GM23248 (cell line): ENCODE data around the gene TPRG1L. TPM values are rescaled to one million over a fixed set of nuclear protein-coding genes. Genes with fewer than 3 reads are reported as not detected.

Experiments
- DNase-seq: peaks from one replicate; pipeline ENCODE4 v3.0.0-alpha.2; 2015
- H2AFZ ChIP-seq: fragments of 200-600 bp; sonication (generic); 2 replicates; pipeline ENCODE4 v1.6.1; 2016; ENCODE audit warnings: antibody characterized with exemption
- H3F3A ChIP-seq: fragments of 200-600 bp; sonication (generic); 2 replicates; pipeline ENCODE4 v1.6.1; 2016; ENCODE audit warnings: mild to moderate bottlenecking, antibody characterized with exemption, mixed run types; ENCODE audit not compliant: insufficient read depth
- H3K27ac ChIP-seq: fragments of 200-600 bp; sonication (generic); 2 replicates; pipeline ENCODE4 v1.5.1; 2016; ENCODE audit warnings: mild to moderate bottlenecking
- H3K27me3 ChIP-seq: fragments of 200-600 bp; sonication (generic); replicated peaks from 2 replicates; pipeline ENCODE4 v1.6.1; 2016; ENCODE audit warnings: mild to moderate bottlenecking; ENCODE audit not compliant: insufficient read depth
- H3K36me3 ChIP-seq: fragments of 200-600 bp; sonication (generic); 2 replicates; pipeline ENCODE4 v1.6.1; 2016; ENCODE audit warnings: low read depth, mild to moderate bottlenecking
- H3K4me1 ChIP-seq: fragments of 200-600 bp; sonication (generic); 2 replicates; pipeline ENCODE4 v1.6.1; 2016; ENCODE audit warnings: mild to moderate bottlenecking; ENCODE audit not compliant: insufficient read depth
- H3K4me2 ChIP-seq: fragments of 200-600 bp; sonication (generic); one replicate; pipeline ENCODE4 v1.6.1; 2016; ENCODE audit warnings: mild to moderate bottlenecking; ENCODE audit not compliant: unreplicated experiment
- H3K4me3 ChIP-seq: fragments of 200-600 bp; sonication (generic); 2 replicates; pipeline ENCODE4 v1.5.1; 2016; ENCODE audit warnings: mild to moderate bottlenecking
- H3K79me2 ChIP-seq: fragments of 200-600 bp; sonication (generic); 2 replicates; pipeline ENCODE4 v1.6.1; 2016; ENCODE audit warnings: mild to moderate bottlenecking; ENCODE audit not compliant: insufficient read depth
- H3K9ac ChIP-seq: fragments of 200-600 bp; sonication (generic); 2 replicates; pipeline ENCODE4 v1.6.1; 2016; ENCODE audit warnings: mild to moderate bottlenecking
- H3K9me2 ChIP-seq: fragments of 200-600 bp; sonication (generic); 2 replicates; pipeline ENCODE4 v1.6.1; 2016; ENCODE audit warnings: mixed run types, mild to moderate bottlenecking, moderate library complexity; ENCODE audit not compliant: insufficient read depth
- H3K9me3 ChIP-seq: fragments of 200-600 bp; sonication (generic); one replicate; pipeline ENCODE4 v1.6.1; 2017; ENCODE audit warnings: low read depth
- H4K20me1 ChIP-seq: fragments of 200-600 bp; sonication (generic); 2 replicates; pipeline ENCODE4 v1.6.0; 2016; ENCODE audit not compliant: insufficient read depth
- EZH2 ChIP-seq: fragments of 200-600 bp; sonication (generic); IDR thresholded peaks from 2 replicates; pipeline ENCODE4 v1.6.1; 2018; ENCODE audit warnings: antibody characterized with exemption, mild to moderate bottlenecking; ENCODE audit not compliant: insufficient read depth, poor library complexity, severe bottlenecking
- EZH2phosphoT487 ChIP-seq: fragments of 200-600 bp; sonication (generic); IDR thresholded peaks from 2 replicates; pipeline ENCODE4 v1.6.1; 2018; ENCODE audit warnings: antibody characterized with exemption, moderate library complexity, mild to moderate bottlenecking, low read depth; ENCODE audit not compliant: insufficient read depth
- whole genome bisulfite sequencing, 2 experiments: methylation state at CpG; one replicate each; pipeline ENCODE4 v1.1.6; 2015 to 2017; ENCODE audit warnings: low lambda C conversion rate in 2 of 2, low coverage in 1 of 2; ENCODE audit errors: missing lambda C conversion rate in 2 of 2; 5-methylcytosine and 5-hydroxymethylcytosine counted together
- in situ Hi-C: fragments of 300-500 bp; cut with MboI; formaldehyde crosslinking; loops from 2 replicates; pipeline ENCODE4 v1.15.0; 2020
- polyA plus RNA-seq: library from polyadenylated mRNA; unstranded; fragments of >200 nt; fragmentation: Nextera tagmentation; extraction: Ambion mirVana; gene quantifications from 2 replicates; pipeline ENCODE4 v1.2.1, GENCODE V29; 2016
- total RNA-seq: library from RNA; depleted of rRNA; stranded (reverse); fragments of >200 nt; shearing (Covaris generic); gene quantifications from 2 replicates; pipeline ENCODE4 v1.2.3, GENCODE V29; 2014

TPRG1L gene
- total and polyA plus RNA-seq, 2 experiments from 2014 or later = 30.7 to 30.9 TPM

DNA sequence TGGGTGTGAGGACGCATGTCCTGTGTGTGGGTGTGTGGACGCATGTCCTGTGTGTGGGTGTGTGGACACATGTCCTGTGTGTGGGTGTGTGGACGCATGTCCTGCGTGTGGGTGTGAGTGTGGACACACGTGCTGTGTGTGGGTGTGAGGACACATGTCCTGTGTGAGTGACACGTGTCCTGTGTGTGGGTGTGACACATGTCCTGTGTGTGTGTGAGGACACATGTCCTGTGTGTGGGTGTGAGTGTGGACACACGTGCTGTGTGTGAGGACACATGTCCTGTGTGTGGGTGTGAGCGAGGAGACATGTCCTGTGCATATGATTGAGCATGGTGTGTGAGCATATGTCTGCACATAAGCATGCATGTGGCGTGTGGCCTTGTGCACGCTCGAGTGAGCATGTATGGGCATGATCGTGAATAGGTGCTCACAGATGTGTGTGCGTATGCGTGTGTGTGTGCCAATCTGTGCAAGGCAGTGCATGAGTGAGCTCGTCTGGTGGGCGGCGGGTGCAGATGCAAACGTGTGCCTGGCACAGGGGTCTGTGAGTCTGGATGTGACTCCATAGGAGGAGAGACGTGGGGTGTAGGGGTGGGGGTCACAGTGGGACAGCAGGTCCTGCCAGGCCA lies 38.8 kb upstream of the TPRG1L start:
- Histone ChIP-seq H3K27me3 (no peaks in the 10 kb centered on the region; the same call in 1 of the 2 replicates), H3K4me3 (no peak overlapping the region), H3K36me3 (no peaks in the 10 kb centered on the region), H3K9ac (no peak overlapping the region), H3F3A (no peaks in the 10 kb centered on the region), H3K9me3 (no peaks in the 10 kb centered on the region), H3K27ac (no peak overlapping the region), H3K79me2 (no peaks in the 10 kb centered on the region), H2AFZ (no peak overlapping the region), H3K4me2 (no peak overlapping the region), H3K9me2 (no peaks in the 10 kb centered on the region), H4K20me1 (no peaks in the 10 kb centered on the region), H3K4me1 (no peaks in the 10 kb centered on the region)
- 69 to 73% methylated on average over 19 of the region's 19 CpGs for WGBS, 2 experiments
- TF ChIP-seq EZH2 = no peak
- no peak for TF ChIP-seq EZH2phosphoT487
- in situ Hi-C loops = no loop called here
- no peak for DNase-seq

DNA sequence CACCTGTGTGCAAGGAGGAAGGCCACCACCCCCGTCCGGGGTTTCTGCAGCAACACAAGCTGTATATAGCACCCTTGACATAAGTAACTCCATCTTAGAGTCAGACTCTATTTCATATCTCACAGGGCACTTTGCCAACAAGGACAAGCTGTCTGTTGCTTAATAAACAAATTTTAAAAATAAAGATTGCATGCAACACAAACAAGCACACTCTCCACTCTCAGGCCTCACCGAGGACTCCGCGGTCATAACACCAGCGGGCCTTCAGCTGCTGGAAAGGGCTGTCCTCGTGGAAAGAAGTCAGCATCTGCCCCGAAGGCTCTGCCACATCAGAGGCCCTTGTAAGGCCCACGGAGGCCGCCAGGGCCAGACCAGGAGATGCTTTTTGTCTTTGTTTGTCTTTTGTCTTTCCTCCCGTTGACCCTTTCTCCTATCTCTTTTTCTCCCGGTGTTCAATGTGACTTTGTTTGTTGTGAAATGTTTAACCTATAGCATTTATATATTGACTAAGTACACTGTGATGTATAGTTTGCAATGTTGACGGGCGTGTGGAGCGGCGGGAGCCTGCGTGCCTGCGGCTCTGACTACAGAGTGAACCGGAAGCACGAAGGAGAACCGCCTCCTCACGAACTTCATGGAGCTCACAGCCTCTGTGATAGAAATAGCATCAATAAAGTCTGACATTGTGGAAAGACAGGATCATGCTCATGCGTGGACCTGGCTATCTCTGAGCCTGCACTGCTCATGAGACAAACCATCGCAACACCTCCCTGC lies 37.6 kb upstream of the TPRG1L start:
- no peak for DNase-seq
- Histone ChIP-seq H3K79me2 (no peaks in the 10 kb centered on the region), H3K4me3 (no peak overlapping the region), H3K4me2 (no peak overlapping the region), H3K9me3 (no peaks in the 10 kb centered on the region), H3K27me3 (no peaks in the 10 kb centered on the region; the same call in 1 of the 2 replicates), H2AFZ (no peak overlapping the region), H3F3A (no peaks in the 10 kb centered on the region), H4K20me1 (no peaks in the 10 kb centered on the region), H3K9me2 (no peaks in the 10 kb centered on the region), H3K4me1 (no peaks in the 10 kb centered on the region), H3K9ac (no peak overlapping the region), H3K36me3 (no peaks in the 10 kb centered on the region), H3K27ac (no peak overlapping the region)
- TF ChIP-seq EZH2 (no peak), EZH2phosphoT487 (no peak)
- WGBS, 2 experiments = 83% methylated on average over 24 of the region's 24 CpGs
- in situ Hi-C loops = no loop called here

- Histone ChIP-seq H3K36me3 (no peaks in the 10 kb centered on the region), H2AFZ (no peak overlapping the region), H3K4me1 (no peaks in the 10 kb centered on the region), H3K79me2 (no peaks in the 10 kb centered on the region), H4K20me1 (no peaks in the 10 kb centered on the region), H3K27ac (no peak overlapping the region), H3K27me3 (no peaks in the 10 kb centered on the region; the same call in 1 of the 2 replicates), H3K9ac (no peak overlapping the region), H3K9me2 (no peaks in the 10 kb centered on the region), H3K4me2 (no peak overlapping the region), H3K9me3 (no peaks in the 10 kb centered on the region), H3F3A (no peaks in the 10 kb centered on the region), H3K4me3 (no peak overlapping the region)
- no peak for TF ChIP-seq EZH2
- no peak for TF ChIP-seq EZH2phosphoT487
- DNase-seq = no peak
- 84 to 100% methylated on average over 1 to 5 of the region's 5 CpGs for WGBS, 2 experiments
- in situ Hi-C loops = no loop called here
Observed at GRCh38 chr1:3588395-3588794, 36.4 kb upstream of the TPRG1L start.

DNA sequence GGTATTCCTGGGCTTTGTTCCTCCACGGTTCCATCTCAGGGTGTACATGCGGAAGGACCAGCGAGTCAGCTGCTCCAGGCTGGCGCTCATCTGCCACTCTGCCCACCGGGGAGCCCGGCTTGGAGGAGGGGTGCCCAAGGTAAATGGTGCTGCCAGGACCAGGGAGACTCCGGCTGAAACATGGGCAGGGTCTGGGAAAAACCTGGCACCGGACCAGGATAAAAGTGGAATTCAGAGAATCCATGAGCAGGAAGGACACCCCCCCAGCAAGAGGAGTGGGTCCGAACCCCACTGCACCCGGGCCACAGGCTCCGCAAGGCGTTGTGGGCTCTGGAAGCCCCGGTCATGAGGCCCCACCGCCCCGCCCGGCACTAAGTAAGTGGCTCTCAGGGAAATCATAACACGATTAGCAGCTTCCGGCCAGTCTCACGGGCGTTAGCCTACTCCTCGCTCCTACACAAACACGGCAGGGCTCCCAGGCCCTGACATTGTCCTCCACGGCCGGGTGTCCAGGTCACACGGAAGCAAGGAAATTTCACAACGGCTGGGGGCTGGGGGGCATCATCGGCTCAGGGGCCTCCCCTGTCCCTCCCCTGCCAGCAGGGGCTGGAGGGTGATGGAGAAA lies 34.6 kb upstream of the TPRG1L start:
- Histone ChIP-seq H3K79me2 (no peaks in the 10 kb centered on the region), H3K9ac (no peak overlapping the region), H3K4me3 (no peak overlapping the region), H3K4me1 (no peaks in the 10 kb centered on the region), H3K4me2 (no peak overlapping the region), H3K27me3 (no peaks in the 10 kb centered on the region; the same call in 1 of the 2 replicates), H3F3A (no peaks in the 10 kb centered on the region), H3K36me3 (no peaks in the 10 kb centered on the region), H3K27ac (no peak overlapping the region), H3K9me3 (no peaks in the 10 kb centered on the region), H4K20me1 (no peaks in the 10 kb centered on the region), H3K9me2 (no peaks in the 10 kb centered on the region), H2AFZ (no peak overlapping the region)
- 73 to 78% methylated on average over 27 of the region's 27 CpGs for WGBS, 2 experiments
- in situ Hi-C loops = no loop called here
- TF ChIP-seq EZH2 (no peak), EZH2phosphoT487 (no peak)
- no peak for DNase-seq
